T-helper 2 cell treated with Interferon-gamma antibody and Interleukin-4, amounts not matched to agents 5 μg/mL and 100 μg/mL, for 36 hours (primary cell): Measurements from ENCODE around the gene RABEP1.

ENCODE experiments used
- DNase-seq: peaks from one replicate; pipeline ENCODE4 v3.0.0; 2021; ENCODE audit warnings: low spot score
- H3K27ac Mint-ChIP-seq: one replicate; pipeline ENCODE4 v1.8.0; 2021; ENCODE audit warnings: mild to moderate bottlenecking, mixed read lengths
- H3K27me3 Mint-ChIP-seq: one replicate; pipeline ENCODE4 v1.8.0; 2021; ENCODE audit warnings: low read depth, mixed read lengths
- H3K36me3 Mint-ChIP-seq: one replicate; pipeline ENCODE4 v1.8.0; 2021; ENCODE audit warnings: low read depth, mixed read lengths
- H3K4me1 Mint-ChIP-seq: one replicate; pipeline ENCODE4 v1.8.0; 2021; ENCODE audit warnings: low read depth, mixed read lengths
- H3K4me3 Mint-ChIP-seq: one replicate; pipeline ENCODE4 v1.8.0; 2022; ENCODE audit warnings: mild to moderate bottlenecking, moderate library complexity, mixed read lengths
- H3K9me3 Mint-ChIP-seq: one replicate; pipeline ENCODE4 v1.8.0; 2021; ENCODE audit warnings: mixed read lengths

Gene RABEP1

DNA sequence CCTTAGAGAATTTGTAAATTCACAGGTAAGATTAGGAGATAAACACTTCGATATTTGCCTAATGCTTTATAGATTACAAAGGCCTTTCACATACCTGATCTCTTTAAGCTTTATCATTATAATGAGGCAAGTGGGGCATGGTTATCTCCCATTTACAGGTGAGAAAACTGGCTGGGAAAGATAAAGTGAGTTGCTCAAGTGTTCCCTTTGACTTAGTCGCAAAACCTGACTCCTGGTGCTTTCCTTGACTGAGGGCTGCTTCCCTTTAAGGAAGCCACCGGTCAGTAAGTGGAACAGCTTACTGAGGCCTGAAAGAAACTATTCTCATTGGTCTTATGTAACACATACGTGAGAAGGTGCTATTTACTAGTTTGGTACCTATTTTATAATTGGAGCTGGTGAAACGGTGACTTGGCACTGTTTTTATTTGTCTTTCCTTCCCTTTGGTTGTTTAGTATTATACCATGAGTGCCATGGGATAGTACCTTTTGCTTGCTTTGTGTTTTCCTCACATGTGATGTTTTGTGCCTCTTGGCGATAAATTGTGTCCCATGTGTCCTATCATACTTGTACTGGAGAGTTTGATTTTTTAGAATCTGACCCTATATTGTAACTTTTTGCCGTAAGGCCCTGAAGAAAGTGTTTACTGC lies 80.2 kb downstream of the RABEP1 start:
- Mint-ChIP-seq H3K4me1 (no peaks in the 10 kb centered on the region), H3K27ac (no peak overlapping the region), H3K9me3 (no peaks in the 10 kb centered on the region), H3K4me3 (no peak overlapping the region), H3K36me3 (peaks cover 31% of the 10 kb centered on the region), H3K27me3 (no peaks in the 10 kb centered on the region)
- no peak for DNase-seq

GRCh38 chr17:5364156-5364555 lies 82.1 kb downstream of the RABEP1 start:
- peaks cover 33% of the 10 kb centered on the region for H3K36me3 Mint-ChIP-seq
- H3K4me1 Mint-ChIP-seq: no peaks in the 10 kb centered on the region
- H3K27me3 Mint-ChIP-seq: no peaks in the 10 kb centered on the region
- H3K9me3 Mint-ChIP-seq: no peaks in the 10 kb centered on the region
- DNase-seq: no peak
- no peak overlapping the region for H3K27ac Mint-ChIP-seq
- H3K4me3 Mint-ChIP-seq: no peak overlapping the region

- Mint-ChIP-seq H3K4me3 (no peak overlapping the region), H3K9me3 (no peaks in the 10 kb centered on the region), H3K36me3 (peaks cover 36% of the 10 kb centered on the region), H3K27me3 (no peaks in the 10 kb centered on the region), H3K4me1 (no peaks in the 10 kb centered on the region), H3K27ac (no peak overlapping the region)
- DNase-seq: no peak
These were observed 82.6 kb downstream of the RABEP1 start for GRCh38 chr17:5364696-5365095.

DNA sequence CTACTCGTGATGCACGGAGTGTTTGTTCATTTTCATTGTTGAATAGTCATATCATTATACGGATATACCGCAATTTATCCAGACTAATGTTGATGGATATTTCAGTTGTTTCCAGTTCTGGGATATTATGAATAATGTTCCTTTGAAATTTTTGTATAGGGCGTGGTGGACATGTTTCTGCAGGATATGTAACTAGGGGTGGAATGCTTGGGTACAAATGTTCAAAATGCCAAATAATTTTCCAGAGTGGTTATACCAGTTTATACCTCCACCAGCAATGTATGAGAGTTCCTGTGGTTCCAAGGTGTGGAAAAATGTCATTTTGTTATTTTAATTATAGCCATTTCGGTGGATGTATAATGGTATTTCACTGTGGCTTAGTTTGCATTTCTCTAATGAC lies 83.7 kb downstream of the RABEP1 start:
- Mint-ChIP-seq H3K4me3 (no peak overlapping the region), H3K27ac (no peak overlapping the region), H3K36me3 (peaks cover 38% of the 10 kb centered on the region), H3K9me3 (no peaks in the 10 kb centered on the region), H3K4me1 (no peaks in the 10 kb centered on the region), H3K27me3 (no peaks in the 10 kb centered on the region)
- DNase-seq: no peak

- no peak overlapping the region for H3K27ac Mint-ChIP-seq
- H3K36me3 Mint-ChIP-seq: peaks cover 37% of the 10 kb centered on the region
- peaks cover 1% of the 10 kb centered on the region for H3K4me1 Mint-ChIP-seq
- no peak overlapping the region for H3K4me3 Mint-ChIP-seq
- H3K9me3 Mint-ChIP-seq: no peaks in the 10 kb centered on the region
- no peaks in the 10 kb centered on the region for H3K27me3 Mint-ChIP-seq
- DNase-seq: no peak
These were observed 88.3 kb downstream of the RABEP1 start for GRCh38 chr17:5370411-5370810.

DNA sequence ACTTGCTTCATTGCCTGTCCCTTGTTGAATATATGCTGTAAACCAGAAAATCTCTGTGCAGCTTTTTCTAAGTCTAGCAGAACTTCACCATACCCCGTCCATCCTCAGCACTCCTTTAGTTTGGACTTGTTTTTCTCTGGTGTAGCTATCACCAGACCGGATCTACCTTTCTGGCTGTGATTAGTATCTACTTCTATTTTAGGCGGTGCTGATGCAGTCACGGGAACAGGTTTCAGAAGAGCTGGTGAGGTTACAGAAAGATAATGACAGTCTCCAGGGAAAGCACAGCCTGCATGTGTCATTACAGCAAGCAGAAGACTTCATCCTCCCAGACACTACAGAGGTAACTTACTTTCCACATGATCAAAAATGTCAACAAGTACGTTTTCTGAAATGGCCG lies 91.0 kb downstream of the RABEP1 start:
- H3K36me3 Mint-ChIP-seq: peaks cover 40% of the 10 kb centered on the region
- no peak overlapping the region for H3K27ac Mint-ChIP-seq
- no peaks in the 10 kb centered on the region for H3K27me3 Mint-ChIP-seq
- H3K4me3 Mint-ChIP-seq: no peak overlapping the region
- DNase-seq: no peak
- no peaks in the 10 kb centered on the region for H3K9me3 Mint-ChIP-seq
- H3K4me1 Mint-ChIP-seq: peaks cover 1% of the 10 kb centered on the region

DNA sequence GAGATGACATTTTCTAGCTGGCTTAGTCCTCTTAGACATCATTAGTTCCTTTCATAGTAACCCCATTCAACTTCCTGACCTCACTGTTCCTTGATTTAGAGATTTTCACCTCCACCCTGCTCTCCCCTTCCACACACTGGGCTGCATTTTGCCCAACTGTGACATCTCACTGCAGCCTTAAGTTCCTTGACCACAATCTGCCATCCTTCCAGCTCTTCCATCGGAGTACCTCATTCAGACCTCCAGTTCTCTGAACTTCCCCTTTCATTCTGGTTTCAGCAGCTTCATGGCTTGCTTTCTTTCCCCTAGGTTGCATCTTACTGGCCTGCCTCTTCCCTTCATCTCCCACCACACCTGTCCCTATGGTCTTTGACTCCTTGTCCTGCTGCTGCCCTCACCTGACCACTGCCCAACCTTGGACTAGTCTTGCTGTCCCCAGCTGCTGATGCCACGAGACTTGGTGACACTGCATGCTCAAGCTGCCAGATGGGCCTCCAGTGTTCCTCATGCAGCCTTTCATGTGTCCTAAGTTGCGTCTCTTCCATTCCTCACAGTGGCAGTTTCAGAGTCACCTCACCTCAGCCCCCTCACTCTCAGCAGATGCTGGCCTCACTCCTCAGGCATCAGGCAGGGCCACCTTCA lies 96.6 kb downstream of the RABEP1 start:
- no peaks in the 10 kb centered on the region for H3K4me1 Mint-ChIP-seq
- no peaks in the 10 kb centered on the region for H3K9me3 Mint-ChIP-seq
- peak overlapping the region; percentile 40 for H3K27ac Mint-ChIP-seq
- DNase-seq: no peak
- no peaks in the 10 kb centered on the region for H3K27me3 Mint-ChIP-seq
- no peak overlapping the region for H3K4me3 Mint-ChIP-seq
- H3K36me3 Mint-ChIP-seq: peaks cover 61% of the 10 kb centered on the region

GRCh38 chr17:5379351-5380107 lies 97.4 kb downstream of the RABEP1 start:
- H3K27ac Mint-ChIP-seq: no peak overlapping the region
- H3K4me3 Mint-ChIP-seq: no peak overlapping the region
- H3K9me3 Mint-ChIP-seq: no peaks in the 10 kb centered on the region
- no peaks in the 10 kb centered on the region for H3K27me3 Mint-ChIP-seq
- no peak for DNase-seq
- no peaks in the 10 kb centered on the region for H3K4me1 Mint-ChIP-seq
- peaks cover 68% of the 10 kb centered on the region for H3K36me3 Mint-ChIP-seq

- H3K9me3 Mint-ChIP-seq: no peaks in the 10 kb centered on the region
- no peak for DNase-seq
- no peak overlapping the region for H3K27ac Mint-ChIP-seq
- no peaks in the 10 kb centered on the region for H3K27me3 Mint-ChIP-seq
- H3K4me1 Mint-ChIP-seq: no peaks in the 10 kb centered on the region
- peaks cover 66% of the 10 kb centered on the region for H3K36me3 Mint-ChIP-seq
- H3K4me3 Mint-ChIP-seq: no peak overlapping the region
These were observed 98.5 kb downstream of the RABEP1 start for GRCh38 chr17:5380491-5381135.

DNA sequence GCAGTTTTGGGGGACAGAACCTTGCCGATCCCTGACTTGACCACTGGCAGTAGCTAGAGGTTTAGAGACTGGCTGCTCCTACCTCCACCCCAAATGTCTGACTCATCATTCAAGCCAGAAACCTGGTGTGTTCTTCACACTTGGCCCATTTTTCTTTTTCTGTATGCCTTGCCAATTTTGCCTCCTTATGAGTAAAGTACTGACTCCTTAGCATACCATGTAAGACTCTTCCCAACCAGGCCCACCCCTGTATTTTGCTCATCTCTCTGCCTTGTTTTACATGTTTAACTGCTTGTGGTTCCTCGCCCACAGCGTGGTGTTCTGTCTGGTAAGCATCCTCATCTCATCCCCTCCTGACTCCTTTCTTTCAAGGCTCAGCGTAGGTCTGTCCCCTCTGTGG lies 99.5 kb downstream of the RABEP1 start:
- Mint-ChIP-seq H3K4me3 (no peak overlapping the region), H3K36me3 (peaks cover 66% of the 10 kb centered on the region), H3K27me3 (no peaks in the 10 kb centered on the region), H3K4me1 (no peaks in the 10 kb centered on the region), H3K27ac (peak overlapping the region; percentile 1), H3K9me3 (no peaks in the 10 kb centered on the region)
- no peak for DNase-seq

- Mint-ChIP-seq H3K27ac (no peak overlapping the region), H3K36me3 (peaks cover 59% of the 10 kb centered on the region), H3K27me3 (no peaks in the 10 kb centered on the region), H3K4me3 (no peak overlapping the region), H3K4me1 (peaks cover 2% of the 10 kb centered on the region), H3K9me3 (no peaks in the 10 kb centered on the region)
- DNase-seq: no peak
These were observed 109.6 kb downstream of the RABEP1 start for GRCh38 chr17:5391678-5392077.

- H3K4me1 Mint-ChIP-seq: no peaks in the 10 kb centered on the region
- no peak overlapping the region for H3K4me3 Mint-ChIP-seq
- H3K36me3 Mint-ChIP-seq: peaks cover 61% of the 10 kb centered on the region
- no peak overlapping the region for H3K27ac Mint-ChIP-seq
- no peaks in the 10 kb centered on the region for H3K9me3 Mint-ChIP-seq
- H3K27me3 Mint-ChIP-seq: no peaks in the 10 kb centered on the region
- no peak for DNase-seq
These were observed 114.5 kb downstream of the RABEP1 start for GRCh38 chr17:5396612-5397011.

DNA sequence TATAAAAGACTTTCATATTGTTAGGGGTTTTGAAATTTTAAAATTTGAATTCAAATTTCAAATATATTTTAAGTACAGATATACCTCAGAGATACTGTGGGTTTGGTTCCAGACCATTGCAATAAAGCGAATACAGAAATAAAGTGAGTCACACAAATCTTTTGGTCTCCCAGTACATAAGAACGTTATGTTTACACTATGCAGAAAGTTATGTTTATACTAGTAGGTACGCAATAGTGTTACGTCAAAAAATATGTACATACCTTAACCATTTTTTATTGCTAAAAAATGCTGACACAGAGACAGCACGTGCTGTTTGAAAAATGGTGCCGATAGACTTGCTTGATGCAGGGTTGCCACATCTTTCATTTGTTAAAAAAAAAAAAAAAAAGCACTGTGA lies 117.7 kb downstream of the RABEP1 start:
- H3K4me1 Mint-ChIP-seq: no peaks in the 10 kb centered on the region
- no peak overlapping the region for H3K4me3 Mint-ChIP-seq
- H3K9me3 Mint-ChIP-seq: no peaks in the 10 kb centered on the region
- H3K36me3 Mint-ChIP-seq: peaks cover 58% of the 10 kb centered on the region
- no peak overlapping the region for H3K27ac Mint-ChIP-seq
- no peaks in the 10 kb centered on the region for H3K27me3 Mint-ChIP-seq
- DNase-seq: no peak

- H3K9me3 Mint-ChIP-seq: no peaks in the 10 kb centered on the region
- H3K4me1 Mint-ChIP-seq: peaks cover 6% of the 10 kb centered on the region
- H3K27me3 Mint-ChIP-seq: no peaks in the 10 kb centered on the region
- no peak overlapping the region for H3K4me3 Mint-ChIP-seq
- peaks cover 29% of the 10 kb centered on the region for H3K36me3 Mint-ChIP-seq
- no peak for DNase-seq
- H3K27ac Mint-ChIP-seq: no peak overlapping the region
These were observed 123.3 kb downstream of the RABEP1 start for GRCh38 chr17:5405400-5405799.
